PC-9 (cell line): Measurements from ENCODE around the gene CWC25. TPM values are rescaled to one million over a fixed set of nuclear protein-coding genes. Genes with fewer than 3 reads are reported as not detected.
A peak's percentile ranks its signal among the peaks of the same experiment; 100 is the strongest.

ENCODE experiments used
- BruUV-seq: library from RNA; stranded (reverse); fragments of 400-500 nt; replicated peaks from 2 replicates; lab custom pipeline; 2021; lab: Mats Ljungman, UMichigan
- CTCF ChIA-PET: fragments of 300-600 bp; sonication (Branson Sonifier 250); formaldehyde crosslinking; loops from one replicate; lab custom pipeline; 2022; ENCODE audit warnings: antibody characterized with exemption; lab: Charles Lee
- POLR2A ChIA-PET: fragments of 300-600 bp; sonication (Branson Sonifier 250); formaldehyde crosslinking; loops from one replicate; lab custom pipeline; 2022; ENCODE audit warnings: antibody characterized with exemption; ENCODE audit not compliant: unreplicated experiment; lab: Charles Lee
- DNase-seq, 2 experiments: peaks; one replicate each; pipeline versions ENCODE4 v3.0.0 to v3.0.0-alpha.2; 2015 to 2022; ENCODE audit warnings: mixed read lengths in 1 of 2
- H2AFZ ChIP-seq: fragments of 200-600 bp; sonication (generic); 2 replicates; pipeline ENCODE4 v1.8.1; 2017; ENCODE audit warnings: antibody characterized with exemption
- H3F3A ChIP-seq: fragments of 200-600 bp; sonication (generic); 2 replicates; pipeline ENCODE4 v1.8.1; 2017; ENCODE audit warnings: antibody characterized with exemption, mild to moderate bottlenecking, low read depth; ENCODE audit not compliant: insufficient read depth
- H3K27ac ChIP-seq: fragments of 200-600 bp; sonication (generic); 2 replicates; pipeline ENCODE4 v1.6.1; 2016; ENCODE audit warnings: mixed run types
- H3K27me3 ChIP-seq: fragments of 200-600 bp; sonication (generic); 2 replicates; pipeline ENCODE4 v1.6.1; 2016; ENCODE audit warnings: low read depth, mixed run types; ENCODE audit not compliant: insufficient read depth
- H3K36me3 ChIP-seq: fragments of 200-600 bp; sonication (generic); 2 replicates; pipeline ENCODE4 v1.6.1; 2016; ENCODE audit warnings: low read depth, mixed run types
- H3K4me1 ChIP-seq: fragments of 200-600 bp; sonication (generic); replicated peaks from 2 replicates; pipeline ENCODE4 v1.6.1; 2016; ENCODE audit warnings: mixed run types; ENCODE audit not compliant: insufficient read depth
- H3K4me2 ChIP-seq: fragments of 200-600 bp; sonication (generic); 2 replicates; pipeline ENCODE4 v1.6.1; 2017; ENCODE audit warnings: mixed run types
- H3K4me3 ChIP-seq: fragments of 200-600 bp; sonication (generic); 2 replicates; pipeline ENCODE4 v1.6.1; 2016; ENCODE audit warnings: mixed run types
- H3K79me2 ChIP-seq: fragments of 200-600 bp; sonication (generic); 2 replicates; pipeline ENCODE4 v1.6.1; 2017; ENCODE audit warnings: low read depth, mixed run types
- H3K9me2 ChIP-seq: fragments of 200-600 bp; sonication (generic); 2 replicates; pipeline ENCODE4 v1.8.1; 2017; ENCODE audit warnings: mild to moderate bottlenecking; ENCODE audit not compliant: insufficient read depth
- H3K9me3 ChIP-seq: fragments of 200-600 bp; sonication (generic); 2 replicates; pipeline ENCODE4 v1.8.1; 2016; ENCODE audit warnings: low read depth; ENCODE audit not compliant: insufficient read depth
- H4K20me1 ChIP-seq: fragments of 200-600 bp; sonication (generic); 2 replicates; pipeline ENCODE4 v1.8.1; 2017; ENCODE audit not compliant: insufficient read depth
- CTCF ChIP-seq: fragments of 200-600 bp; sonication (generic); conservative IDR thresholded peaks from 2 replicates; pipeline ENCODE4 v1.6.1; 2017; ENCODE audit warnings: mixed run types, antibody characterized with exemption, mild to moderate bottlenecking, moderate library complexity
- EZH2 ChIP-seq: fragments of 200-600 bp; sonication (generic); IDR thresholded peaks from 2 replicates; pipeline ENCODE4 v1.8.0; 2017; ENCODE audit warnings: antibody characterized with exemption, low read depth
- intact Hi-C: fragments of 100-400 bp; cut with micrococcal nuclease; formaldehyde crosslinking; loops from one replicate; pipeline ENCODE4 v1.10.0; 2022; ENCODE audit not compliant: unreplicated experiment
- total RNA-seq: library from RNA; stranded (reverse); gene quantifications from 2 replicates; pipeline ENCODE4 v1.2.3, GENCODE V29; 2021

CWC25 gene
- total RNA-seq, 1 experiment from 2014 or later: 13.7 TPM

- TF ChIP-seq CTCF: no peak
- no peak for TF ChIP-seq EZH2
- peaks cover 4% of the 10 kb centered on the region; the same call in 1 of the 2 replicates for H3K36me3 ChIP-seq
- H3F3A ChIP-seq: peaks cover 62% of the 10 kb centered on the region
- H3K79me2 ChIP-seq: peaks cover 78% of the 10 kb centered on the region
- H3K27ac ChIP-seq: peak overlapping the region; percentile 30; the same call in 1 of the 2 replicates
- peak overlapping the region; percentile 97; the same call in 1 of the 2 replicates for H3K4me3 ChIP-seq
- no peak overlapping the region for H2AFZ ChIP-seq
- H3K4me2 ChIP-seq: peak overlapping the region; percentile 79
- H3K9me2 ChIP-seq: no peaks in the 10 kb centered on the region
- no peaks in the 10 kb centered on the region for H3K9me3 ChIP-seq
- CTCF ChIA-PET: no interaction called here
- H3K4me1 ChIP-seq: peaks cover 68% of the 10 kb centered on the region
- BruUV-seq: no TSS peak
- DNase-seq: peak in 1 of 2 experiments; percentile 51
- POLR2A ChIA-PET: no interaction called here
- peaks cover 56% of the 10 kb centered on the region for H4K20me1 ChIP-seq
- intact Hi-C loops: loop anchor here (5.0 kb wide), 2 partner anchors 184 to 196 kb away; no protein-coding TSS in a partner anchor
- no peaks in the 10 kb centered on the region for H3K27me3 ChIP-seq
Measured at GRCh38 chr17:38872671-38873385, 47.7 kb upstream of the CWC25 start.

- no TSS peak for BruUV-seq
- no peak overlapping the region for H2AFZ ChIP-seq
- no peaks in the 10 kb centered on the region for H3K27me3 ChIP-seq
- intact Hi-C loops: loop anchor here (5.0 kb wide), 2 partner anchors 185 to 195 kb away; no protein-coding TSS in a partner anchor
- H3K79me2 ChIP-seq: peaks cover 70% of the 10 kb centered on the region
- CTCF ChIA-PET: interaction anchor here (1.0 kb wide), 1 partner anchor 18 kb away, joined by 3 read pairs; the partner anchor contains the start of gene RPL23
- no peak for DNase-seq
- peaks cover 4% of the 10 kb centered on the region; the same call in 1 of the 2 replicates for H3K36me3 ChIP-seq
- peaks cover 62% of the 10 kb centered on the region for H3F3A ChIP-seq
- H3K27ac ChIP-seq: peak overlapping the region; percentile 30
- TF ChIP-seq CTCF (no peak), EZH2 (no peak)
- no peaks in the 10 kb centered on the region for H3K9me2 ChIP-seq
- peaks cover 63% of the 10 kb centered on the region for H3K4me1 ChIP-seq
- peaks cover 48% of the 10 kb centered on the region for H4K20me1 ChIP-seq
- peak overlapping the region; percentile 97 for H3K4me3 ChIP-seq
- POLR2A ChIA-PET: interaction anchor here (0.6 kb wide), 4 partner anchors 29 to 711 kb away, joined by 3 to 4 read pairs (median 3); no protein-coding TSS in a partner anchor
- no peaks in the 10 kb centered on the region for H3K9me3 ChIP-seq
- peak overlapping the region; percentile 79 for H3K4me2 ChIP-seq
Measured at GRCh38 chr17:38872027-38872511, 46.9 kb upstream of the CWC25 start.

- Histone ChIP-seq H3K4me2 (peak overlapping the region; percentile 79), H2AFZ (no peak overlapping the region), H3K36me3 (0 out of 2 replicates have a peak, but pooled peaks cover 4% of the 10 kb centered on the region), H3K27me3 (no peaks in the 10 kb centered on the region), H3F3A (peaks cover 55% of the 10 kb centered on the region), H3K4me3 (peak overlapping the region; percentile 97), H3K79me2 (peaks cover 64% of the 10 kb centered on the region), H3K27ac (peak overlapping the region; percentile 63), H3K9me3 (no peaks in the 10 kb centered on the region), H4K20me1 (peaks cover 42% of the 10 kb centered on the region), H3K9me2 (no peaks in the 10 kb centered on the region), H3K4me1 (peaks cover 59% of the 10 kb centered on the region)
- ChIA-PET CTCF (interaction anchor here (0.7 to 1.0 kb wide), 3 partner anchors 16 to 165 kb away, joined by 3 to 5 read pairs (median 4); partner anchors contain the start of gene RPL23), POLR2A (interaction anchor here (0.5 to 1.3 kb wide), 7 partner anchors 22 to 712 kb away, joined by 3 to 6 read pairs (median 4); no protein-coding TSS in a partner anchor)
- intact Hi-C loops: loop anchor here (1.0 to 5.0 kb wide), 4 partner anchors 30 to 194 kb away; no protein-coding TSS in a partner anchor
- peak; percentile 47; the same call in 1 of the 2 replicates for TF ChIP-seq CTCF
- no peak for TF ChIP-seq EZH2
- DNase-seq: peak; percentile 78 to 89
- BruUV-seq: TSS peak; percentile 33
Measured at GRCh38 chr17:38871247-38872015, 46.3 kb upstream of the CWC25 start.
